ENCODE data around the gene CHI3L2.

The CHI3L2 gene

DNA sequence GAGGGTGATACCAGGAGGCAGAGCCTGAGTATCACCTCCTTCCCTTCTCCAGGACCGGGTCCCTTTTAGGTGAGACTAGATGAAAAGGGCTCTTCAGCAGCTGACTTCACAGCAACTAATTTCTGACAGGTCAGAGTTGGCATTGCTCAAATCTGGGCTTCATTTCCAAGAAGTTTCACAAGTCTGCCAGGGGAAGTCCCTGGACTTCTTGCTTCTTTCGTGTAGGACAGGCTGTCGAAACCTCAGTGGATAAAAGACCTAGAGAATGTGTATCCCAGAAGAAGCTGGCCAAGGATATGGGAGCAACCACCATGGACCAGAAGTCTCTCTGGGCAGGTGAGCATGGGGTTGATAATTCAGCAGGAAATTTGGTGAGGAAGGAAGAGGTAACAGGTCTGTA is at the start of gene CHI3L2:
CHI3L2 (plus strand) TSS at position 280 of the 400 bp plus-strand sequence; CDS start at position 297, 17 bp downstream.
- no peak for DNase-seq (ENCODE audit: low read depth, low spot score)
- no peak within 1 kb of the TSS for H3K4me3 ChIP-seq (ENCODE audit: low read depth, low read length)

DNA sequence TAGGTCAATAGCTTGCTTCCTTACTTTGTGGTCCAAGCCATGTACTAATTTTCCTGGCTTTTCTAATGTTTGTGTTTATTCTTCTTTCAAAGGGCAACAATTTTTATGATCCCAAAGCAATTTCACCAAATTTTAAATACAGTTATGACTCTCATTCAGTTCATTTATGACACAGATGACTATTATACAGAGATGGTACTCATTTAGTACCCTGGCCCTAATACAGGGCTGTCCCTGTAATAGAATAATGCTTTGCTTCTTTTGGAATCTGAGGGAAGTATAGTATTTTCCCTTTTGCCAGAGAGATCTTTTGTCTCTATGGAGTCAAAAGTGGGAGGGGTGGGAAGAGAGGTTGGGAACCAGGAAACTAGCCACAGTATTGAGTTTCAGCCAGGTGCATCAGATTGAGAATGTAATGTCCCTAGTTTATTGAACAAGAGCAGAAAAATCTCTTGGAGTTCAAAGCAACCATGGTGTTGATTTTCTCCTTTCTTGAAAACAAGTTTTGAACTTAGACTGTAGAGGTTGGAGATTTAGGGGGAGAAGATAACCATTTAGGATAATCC is 47.5 kb upstream of the CHI3L2 start:
- in situ Hi-C loops (cut with HindIII; ENCODE audit: low sequenced_read_pairs) = no loop called here
- no peak overlapping the region for H3K4me3 ChIP-seq (ENCODE audit: low read depth, low read length)
- DNase-seq (ENCODE audit: low read depth, low spot score) = no peak
- TF ChIP-seq, protein P1, sequence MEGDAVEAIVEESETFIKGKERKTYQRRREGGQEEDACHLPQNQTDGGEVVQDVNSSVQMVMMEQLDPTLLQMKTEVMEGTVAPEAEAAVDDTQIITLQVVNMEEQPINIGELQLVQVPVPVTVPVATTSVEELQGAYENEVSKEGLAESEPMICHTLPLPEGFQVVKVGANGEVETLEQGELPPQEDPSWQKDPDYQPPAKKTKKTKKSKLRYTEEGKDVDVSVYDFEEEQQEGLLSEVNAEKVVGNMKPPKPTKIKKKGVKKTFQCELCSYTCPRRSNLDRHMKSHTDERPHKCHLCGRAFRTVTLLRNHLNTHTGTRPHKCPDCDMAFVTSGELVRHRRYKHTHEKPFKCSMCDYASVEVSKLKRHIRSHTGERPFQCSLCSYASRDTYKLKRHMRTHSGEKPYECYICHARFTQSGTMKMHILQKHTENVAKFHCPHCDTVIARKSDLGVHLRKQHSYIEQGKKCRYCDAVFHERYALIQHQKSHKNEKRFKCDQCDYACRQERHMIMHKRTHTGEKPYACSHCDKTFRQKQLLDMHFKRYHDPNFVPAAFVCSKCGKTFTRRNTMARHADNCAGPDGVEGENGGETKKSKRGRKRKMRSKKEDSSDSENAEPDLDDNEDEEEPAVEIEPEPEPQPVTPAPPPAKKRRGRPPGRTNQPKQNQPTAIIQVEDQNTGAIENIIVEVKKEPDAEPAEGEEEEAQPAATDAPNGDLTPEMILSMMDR (IDR thresholded peaks at IDR 0.05; ENCODE audit: low read depth, low read length) = no peak

More for the DNA sequence above, at the start of gene CHI3L2:
- TF ChIP-seq, protein P1 (IDR thresholded peaks at IDR 0.05; ENCODE audit: low read depth, low read length) = no peak
- in situ Hi-C loops (cut with HindIII; ENCODE audit: low sequenced_read_pairs) = no loop called here

- in situ Hi-C loops (cut with HindIII; ENCODE audit: low sequenced_read_pairs) = no loop called here
- TF ChIP-seq, protein P1 (IDR thresholded peaks at IDR 0.05; ENCODE audit: low read depth, low read length) = no peak
Measured at GRCh38 chr1:111182052-111182451, 45.5 kb upstream of the CHI3L2 start.

DNA sequence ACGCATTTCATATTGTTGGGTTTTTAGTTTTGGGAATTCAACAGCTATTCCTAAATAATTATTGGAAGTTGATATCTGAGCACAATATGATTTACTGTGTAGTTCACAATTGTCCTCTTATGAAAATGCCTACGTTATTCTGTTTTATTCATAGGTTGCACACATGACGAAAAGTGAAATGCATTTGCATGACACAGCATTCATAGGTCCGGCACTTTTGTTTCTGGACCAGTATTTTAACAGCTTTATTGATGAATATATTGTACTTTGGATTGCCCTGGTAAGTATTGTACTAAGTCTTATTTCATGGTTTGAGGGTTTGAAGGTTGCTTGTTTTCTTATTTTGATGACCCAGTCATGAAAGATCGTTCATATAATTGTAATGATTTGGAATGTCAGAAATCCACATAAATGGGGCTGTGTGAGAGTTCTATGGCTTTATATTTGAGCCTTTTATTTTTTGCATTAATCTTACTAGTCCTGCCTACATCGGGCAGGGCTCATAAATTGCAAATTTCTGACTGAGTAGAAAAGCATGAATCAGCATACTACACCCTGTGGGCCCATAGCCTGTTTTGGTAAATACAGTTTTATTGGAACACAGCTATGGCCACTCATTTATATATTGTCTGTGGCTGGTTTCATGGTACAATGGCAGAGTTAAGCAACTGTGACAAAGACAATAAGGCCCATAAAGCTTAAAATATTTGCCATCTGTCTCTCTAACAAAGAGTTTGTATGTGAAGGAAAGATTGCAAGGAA is 44.0 kb upstream of the CHI3L2 start:
- H3K4me3 ChIP-seq (ENCODE audit: low read depth, low read length) = no peak overlapping the region
- DNase-seq (ENCODE audit: low read depth, low spot score) = no peak
- TF ChIP-seq, protein P1 (IDR thresholded peaks at IDR 0.05; ENCODE audit: low read depth, low read length) = no peak
- in situ Hi-C loops (cut with HindIII; ENCODE audit: low sequenced_read_pairs) = no loop called here

More at GRCh38 chr1:111182052-111182451, 45.5 kb upstream of the CHI3L2 start:
- H3K4me3 ChIP-seq (ENCODE audit: low read depth, low read length) = no peak overlapping the region
- no peak for DNase-seq (ENCODE audit: low read depth, low spot score)

- no peak for DNase-seq (ENCODE audit: low read depth, low spot score)
- TF ChIP-seq, protein P1 (IDR thresholded peaks at IDR 0.05; ENCODE audit: low read depth, low read length) = no peak
- H3K4me3 ChIP-seq (ENCODE audit: low read depth, low read length) = no peak overlapping the region
- in situ Hi-C loops (cut with HindIII; ENCODE audit: low sequenced_read_pairs) = no loop called here
Measured at GRCh38 chr1:111184663-111185062, 42.9 kb upstream of the CHI3L2 start.

GRCh38 chr1:111190931-111191451 is 36.5 kb upstream of the CHI3L2 start:
- in situ Hi-C loops (cut with HindIII; ENCODE audit: low sequenced_read_pairs) = no loop called here
- H3K4me3 ChIP-seq (ENCODE audit: low read depth, low read length) = no peak overlapping the region
- TF ChIP-seq, protein P1 (IDR thresholded peaks at IDR 0.05; ENCODE audit: low read depth, low read length) = no peak
- DNase-seq (ENCODE audit: low read depth, low spot score) = no peak

Data from astrocyte of the spinal cord (primary cell).